Right kidney (tissue), 1 donor: Measurements from ENCODE around the gene CLMN.
A peak's percentile ranks its signal among the peaks of the same experiment; 100 is the strongest.
"Not testable (repeated sequence)": the region's sequence is repeated elsewhere in the genome, so short reads cannot be mapped to it uniquely, and the experiment has no call there.

ENCODE experiments used
- DNase-seq: peaks from one replicate; pipeline ENCODE4 v3.0.0-alpha.2; 2016

CLMN gene

DNA sequence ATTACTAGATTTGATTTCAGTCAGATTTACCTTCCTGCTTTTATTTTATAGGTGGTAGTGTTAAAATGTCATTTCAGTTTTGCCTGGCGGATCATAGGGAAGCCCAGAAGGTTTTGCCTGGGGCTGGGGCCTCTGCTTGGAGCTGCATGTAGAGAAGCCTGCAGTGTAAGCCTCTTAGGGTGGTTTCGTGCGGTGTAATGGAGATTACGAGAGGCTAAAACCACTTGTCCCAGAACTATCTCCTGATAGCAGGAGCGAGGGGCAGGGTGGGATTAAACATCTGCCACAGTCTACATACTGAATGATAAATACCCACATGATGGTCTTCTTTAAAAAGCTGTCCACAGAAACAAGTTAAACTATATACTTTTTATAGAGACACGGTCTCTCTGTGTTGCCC lies 127.4 kb downstream of the CLMN start:
- no peak for DNase-seq

DNA sequence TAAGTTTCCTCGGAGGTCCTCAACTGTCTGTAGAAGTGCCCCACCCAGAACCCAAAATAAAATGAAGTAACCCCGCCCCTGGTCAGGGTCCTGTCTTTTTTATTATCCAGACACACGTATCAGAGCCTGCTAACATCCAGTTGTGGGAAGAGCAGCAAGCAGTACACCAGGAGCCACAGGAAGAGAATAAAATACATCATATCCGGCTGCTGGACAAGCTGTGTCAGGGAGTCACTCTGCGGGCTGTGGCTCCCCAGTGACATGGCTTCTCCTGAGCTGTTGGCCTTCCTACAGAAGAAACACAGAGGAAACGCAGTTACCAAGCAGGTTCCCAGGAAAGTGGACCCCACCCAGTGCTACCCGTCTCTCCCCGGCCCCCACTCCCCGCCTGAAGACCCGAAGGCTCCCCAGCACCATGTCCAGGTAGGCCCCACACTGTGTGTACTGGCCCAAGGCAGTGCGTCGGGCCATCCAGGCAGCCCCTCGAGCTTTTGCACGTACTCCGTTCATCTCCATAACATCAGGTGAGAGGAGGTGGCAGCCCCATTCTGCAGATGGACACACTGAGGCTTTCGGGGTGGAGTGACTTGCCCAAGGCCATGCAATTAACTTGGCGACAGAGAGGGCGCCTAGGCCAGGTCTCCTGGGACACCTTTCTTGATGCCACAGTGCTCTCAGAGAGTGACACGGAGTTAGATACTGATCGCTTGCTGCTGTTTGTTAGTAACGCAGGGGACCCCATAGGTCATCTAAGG lies 128.1 kb downstream of the CLMN start:
- DNase-seq, result no peak

DNA sequence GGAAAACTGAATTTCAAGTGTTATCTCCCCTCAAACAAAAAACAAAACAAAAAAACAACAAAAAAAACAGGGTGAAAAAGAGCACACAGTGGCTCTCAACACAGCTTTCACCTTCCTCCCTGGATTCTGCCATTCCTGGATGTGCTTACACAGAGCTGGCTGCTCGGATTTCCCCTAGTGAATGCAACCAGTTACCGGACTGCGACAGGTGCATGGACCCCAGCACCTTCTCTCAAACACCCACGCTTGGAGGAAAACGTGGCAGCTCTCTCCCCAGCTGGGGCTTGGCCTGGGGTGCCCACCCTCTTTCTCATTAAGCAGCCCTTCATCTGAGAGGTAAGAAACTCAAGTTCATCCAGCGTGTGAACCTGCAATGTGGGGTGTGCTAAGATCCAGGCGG lies 128.9 kb downstream of the CLMN start:
- no peak for DNase-seq

DNA sequence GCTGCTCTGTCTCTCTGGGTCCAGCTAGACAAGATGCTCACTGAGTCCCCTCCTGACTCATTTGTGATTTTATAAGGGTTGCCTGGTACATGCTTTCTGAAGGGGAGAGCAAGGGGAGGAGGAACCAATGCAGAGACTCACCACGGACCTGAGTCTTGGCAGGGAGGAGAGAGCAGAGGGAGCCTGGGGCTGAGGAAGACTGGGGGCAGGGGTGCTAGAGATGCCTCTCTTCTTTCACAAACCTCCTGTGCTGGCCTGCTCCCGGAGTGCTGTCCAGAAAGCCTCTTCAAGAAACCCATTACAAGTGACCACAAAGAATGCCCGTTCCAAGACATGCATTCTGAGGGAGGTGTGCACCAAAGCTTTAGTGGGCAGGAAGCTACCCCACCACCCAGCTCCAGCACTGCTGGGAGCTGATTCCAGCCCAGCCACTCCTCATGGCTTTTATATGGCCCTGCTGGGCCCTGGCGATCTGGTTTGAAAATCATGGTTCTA lies 129.3 kb downstream of the CLMN start:
- DNase-seq, result no peak

DNA sequence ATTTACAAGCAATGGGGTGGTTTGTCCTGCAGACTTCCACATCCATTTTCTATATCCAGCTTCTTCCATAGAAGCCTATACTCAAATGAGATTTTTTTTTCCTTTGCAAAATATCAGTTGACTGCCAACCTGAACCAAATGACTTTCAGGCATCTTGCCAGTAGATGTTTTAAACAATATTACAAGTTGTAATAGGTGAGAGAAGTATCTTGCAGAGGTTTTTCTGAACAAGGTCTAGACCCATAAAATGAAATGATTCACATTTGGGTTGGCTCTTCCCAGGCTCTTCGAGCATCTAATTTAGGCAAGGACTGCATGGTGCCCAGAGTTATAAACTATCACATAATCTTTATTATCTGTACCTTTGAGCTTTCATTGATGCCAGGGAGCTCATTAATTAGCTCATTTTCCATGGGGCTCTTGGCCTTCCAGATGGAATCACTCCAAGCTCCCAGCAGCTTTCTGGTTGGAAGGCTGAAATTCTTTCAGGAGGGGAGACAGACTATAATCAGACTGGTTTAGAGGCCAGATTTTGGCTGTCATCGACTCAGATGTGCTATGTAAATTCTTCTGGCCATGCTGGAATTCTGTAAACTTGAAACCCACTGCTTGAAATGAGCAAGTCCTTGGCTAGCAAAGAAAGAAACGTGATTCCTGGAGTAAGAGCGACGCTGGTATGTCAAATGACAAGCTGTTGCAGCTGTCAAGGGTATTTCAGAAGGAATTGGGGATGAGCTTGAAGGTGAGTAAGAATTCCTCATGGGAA lies 130.2 kb downstream of the CLMN start:
- no peak for DNase-seq

DNA sequence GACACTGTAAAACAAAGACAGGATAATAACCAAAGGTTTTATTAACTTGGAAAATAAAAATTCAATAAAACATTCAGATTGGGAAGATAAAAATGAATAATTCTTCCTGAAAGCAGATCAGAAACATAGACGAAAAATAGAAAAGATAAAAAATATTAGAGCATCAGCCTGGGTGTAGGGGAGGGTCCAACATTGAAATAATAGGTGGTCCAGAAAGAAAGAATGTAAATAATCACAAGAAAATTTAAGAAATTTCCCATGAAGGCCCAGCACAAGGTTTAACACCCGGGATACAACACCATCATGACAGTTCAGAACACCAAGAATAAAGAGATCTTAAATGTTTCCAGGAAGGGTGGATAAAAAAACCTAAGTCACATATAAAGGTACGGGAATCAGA lies 131.3 kb downstream of the CLMN start:
- DNase-seq, result no peak

DNA sequence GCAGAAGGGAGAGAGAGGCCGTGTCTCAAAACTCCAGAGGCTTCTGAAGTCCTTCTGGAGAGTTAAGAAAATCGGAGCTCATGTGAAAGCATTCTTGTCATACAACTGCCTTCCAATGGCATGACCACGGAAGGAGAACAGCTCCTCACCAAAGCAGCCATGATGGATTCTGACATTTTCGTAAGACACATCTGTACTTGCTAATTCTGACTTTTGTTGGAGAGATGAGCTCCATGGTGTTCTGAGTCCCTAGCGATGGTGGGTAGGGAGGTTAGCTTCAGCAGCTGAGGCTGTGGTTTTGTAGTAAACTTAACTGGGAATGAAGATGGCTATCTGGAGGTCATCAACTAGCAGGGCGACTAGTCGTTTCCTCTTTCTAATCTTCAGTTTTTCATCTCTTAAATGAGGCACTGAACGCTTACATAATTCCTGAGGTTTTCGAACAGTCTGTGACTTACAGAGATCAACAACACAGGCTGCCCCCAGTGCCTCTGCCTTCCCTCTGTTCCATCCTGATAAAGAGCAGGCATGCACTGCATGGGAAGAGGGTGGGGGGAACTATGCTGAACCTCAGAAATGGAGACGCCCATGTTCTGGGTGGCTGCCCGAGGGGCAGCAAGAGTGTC lies 133.8 kb downstream of the CLMN start:
- DNase-seq, result no peak

DNA sequence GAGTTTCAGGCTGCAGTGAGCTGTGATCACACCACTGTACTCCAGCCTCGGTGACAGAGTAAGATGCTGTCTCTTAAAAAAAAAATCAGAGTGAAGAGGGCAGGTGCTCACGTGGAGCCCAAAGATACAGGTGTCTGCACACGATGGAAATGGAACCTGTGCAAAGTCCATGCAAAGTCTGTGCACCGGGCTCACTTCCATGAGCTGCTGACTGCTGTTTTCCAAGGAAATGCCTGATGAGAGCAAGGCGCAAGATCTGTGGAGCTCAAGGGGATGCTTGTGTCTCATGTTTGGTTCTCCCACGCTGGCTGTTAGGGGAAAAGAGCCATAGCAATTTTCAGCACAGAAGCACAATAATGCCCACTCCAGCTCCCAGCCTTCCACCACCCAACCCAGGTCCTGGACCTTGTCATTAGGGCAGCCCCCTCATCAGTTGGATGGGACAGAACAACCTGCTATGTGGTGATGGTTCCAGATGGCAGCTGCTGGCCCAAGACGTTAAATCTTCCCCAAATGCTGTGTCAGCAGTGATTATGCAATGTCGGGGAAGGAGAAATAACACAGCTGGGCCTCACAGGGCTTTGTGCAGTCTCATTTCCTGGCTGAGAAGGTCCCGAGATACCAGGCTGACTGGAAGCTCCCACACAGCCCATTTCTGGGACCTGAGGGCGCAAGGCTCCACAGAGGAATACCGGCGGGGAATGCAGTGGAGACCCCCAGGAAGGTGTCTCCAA lies 134.5 kb downstream of the CLMN start:
- peak; percentile 56 for DNase-seq

DNA sequence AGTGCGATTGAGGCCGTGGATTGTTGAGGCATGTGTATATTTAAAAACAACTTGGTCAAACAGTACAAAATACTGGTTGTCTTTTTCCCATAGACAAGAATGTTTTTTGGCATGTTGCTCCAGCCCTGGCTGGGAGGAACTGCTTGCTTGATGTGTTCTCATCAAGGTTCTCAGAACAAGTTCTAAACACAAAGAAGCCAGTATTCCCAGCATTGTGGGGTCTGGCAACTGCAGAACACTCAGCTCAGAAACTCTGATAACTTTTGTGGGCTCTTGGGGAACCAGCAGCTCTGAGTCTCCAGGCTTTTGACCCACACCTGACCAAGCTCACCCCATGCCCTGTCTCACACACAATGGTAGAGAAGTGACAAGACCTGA lies 135.3 kb downstream of the CLMN start:
- DNase-seq, result no peak

DNA sequence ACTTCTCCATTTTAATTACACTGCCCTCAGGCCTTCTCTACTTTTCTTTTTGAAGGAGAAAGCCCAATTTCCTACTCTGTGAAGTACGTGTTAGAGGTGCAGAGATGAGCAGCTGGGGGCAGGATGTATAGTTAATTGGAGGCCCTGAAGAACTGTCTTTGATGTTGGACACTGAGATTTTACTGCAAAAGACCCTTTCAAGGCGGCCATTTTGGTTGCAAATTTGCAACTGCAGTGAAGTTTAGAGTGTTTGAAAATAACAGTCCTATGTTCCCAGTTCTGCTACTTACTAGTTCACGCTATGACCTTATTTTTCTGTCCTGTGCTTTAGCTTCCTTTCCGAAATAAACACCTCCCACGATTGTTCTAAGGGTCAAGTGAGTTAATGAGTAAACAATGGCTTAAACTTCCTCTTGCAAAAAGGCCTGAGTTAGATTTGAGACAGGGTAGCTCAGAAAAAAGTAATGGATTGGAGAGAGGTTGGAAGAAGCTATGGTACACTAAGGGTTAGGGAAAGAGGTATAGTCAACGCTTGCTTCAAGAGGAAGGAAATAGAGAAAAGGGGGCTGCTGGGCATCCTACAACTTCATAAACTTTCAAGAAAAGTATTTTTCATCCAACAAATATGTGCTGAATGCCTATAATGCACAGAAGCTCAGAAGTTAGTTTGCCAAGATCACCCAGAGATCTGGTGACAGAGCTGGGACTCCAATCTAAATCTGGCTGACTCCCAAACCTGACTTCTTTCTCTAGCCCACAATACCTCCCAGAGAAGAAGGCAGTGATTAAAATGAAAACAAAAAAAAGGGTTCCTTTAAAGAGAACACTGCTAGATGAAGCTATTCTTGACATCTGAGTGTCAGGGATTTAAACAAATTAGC lies 135.9 kb downstream of the CLMN start:
- no peak for DNase-seq

DNA sequence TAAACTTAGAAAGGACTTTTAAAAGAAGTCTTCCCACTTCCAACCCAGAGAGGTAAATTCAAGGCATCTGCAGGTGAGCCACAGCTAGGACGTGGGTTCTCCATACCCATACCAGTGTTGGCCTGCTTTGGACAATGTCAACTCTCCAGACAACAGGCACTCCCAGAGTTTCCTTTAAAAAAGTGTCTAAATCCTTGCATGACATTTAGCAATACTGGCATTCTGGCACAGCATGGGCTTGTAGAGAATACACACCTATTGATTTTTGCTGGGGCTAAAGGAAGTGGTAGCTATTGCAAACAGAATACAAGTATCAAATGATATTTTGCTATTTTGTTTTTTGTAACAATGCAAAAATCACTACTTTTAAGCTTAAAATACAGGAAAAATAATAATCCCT lies 136.6 kb downstream of the CLMN start:
- no peak for DNase-seq

DNA sequence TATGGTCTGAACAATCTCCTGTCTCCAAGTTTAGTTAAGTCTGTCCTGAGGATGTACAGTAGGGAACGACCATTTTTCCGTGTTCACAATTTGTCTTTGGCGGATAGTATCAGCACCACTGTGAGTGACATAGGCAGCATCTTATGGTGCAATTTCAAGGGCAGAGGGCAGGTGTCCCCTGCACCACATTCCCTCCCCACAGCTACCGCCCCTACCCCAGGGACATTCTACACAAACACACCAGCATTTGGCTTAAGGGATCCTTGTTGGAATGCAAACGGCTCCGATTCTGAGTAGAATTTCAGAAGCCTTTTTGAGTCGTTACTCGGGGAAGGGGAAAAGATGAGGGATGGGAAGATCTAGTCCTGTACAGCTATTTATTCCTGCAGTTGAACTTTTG lies 137.3 kb downstream of the CLMN start:
- no peak for DNase-seq

DNA sequence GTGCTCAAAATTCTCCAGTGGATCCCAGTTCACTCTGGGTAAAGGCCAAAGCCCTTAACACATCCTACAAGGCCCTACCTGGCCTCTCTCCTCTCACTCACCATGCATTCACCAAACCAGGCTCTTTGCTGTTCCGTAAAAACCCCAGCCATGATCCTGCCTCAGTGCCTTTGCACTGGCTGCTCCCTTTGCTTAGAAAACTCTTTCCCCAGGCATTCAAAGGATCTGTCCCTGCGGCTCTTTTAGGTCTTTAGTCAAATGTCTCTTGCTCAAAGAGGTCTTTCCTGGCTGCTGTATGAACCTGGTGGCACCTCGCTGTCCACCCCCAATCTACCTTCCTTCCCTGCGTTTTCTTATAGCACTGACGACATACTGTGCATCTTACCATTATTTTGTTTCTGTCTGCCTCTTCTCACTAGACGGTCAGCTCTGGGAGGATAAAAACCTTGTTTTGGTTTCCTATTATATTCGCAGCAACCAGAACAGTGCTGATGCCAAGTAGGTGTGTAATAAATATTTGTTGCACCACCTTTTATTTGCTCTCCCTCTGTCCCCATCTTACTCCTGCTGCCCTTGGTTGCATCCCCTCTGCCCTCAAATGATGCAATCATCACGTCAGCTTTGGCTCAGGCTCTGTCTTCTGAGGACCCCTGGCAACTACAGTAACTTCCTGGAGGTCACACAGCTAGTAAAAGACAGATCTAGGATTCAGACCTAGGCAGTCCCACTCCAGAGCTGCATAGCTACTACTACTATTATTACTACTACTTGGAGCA lies 138.6 kb downstream of the CLMN start:
- no peak for DNase-seq

DNA sequence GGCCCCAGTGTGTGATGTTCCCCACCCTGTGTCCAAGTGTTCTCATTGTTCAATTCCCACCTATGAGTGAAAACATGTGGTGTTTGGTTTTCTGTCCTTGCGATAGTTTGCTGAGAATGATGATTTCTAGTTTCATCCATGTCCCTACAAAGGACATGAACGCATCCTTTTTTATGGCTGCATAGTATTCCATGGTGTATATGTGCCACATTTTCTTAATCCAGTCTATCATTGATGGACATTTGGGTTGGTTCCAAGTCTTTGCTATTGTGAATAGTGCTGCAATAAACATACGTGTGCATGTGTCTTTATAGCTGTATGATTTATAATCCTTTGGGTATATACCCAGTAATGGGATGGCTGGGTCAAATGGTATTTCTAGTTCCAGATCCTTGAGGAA lies 144.0 kb downstream of the CLMN start:
- DNase-seq, result not testable (repeated sequence)

DNA sequence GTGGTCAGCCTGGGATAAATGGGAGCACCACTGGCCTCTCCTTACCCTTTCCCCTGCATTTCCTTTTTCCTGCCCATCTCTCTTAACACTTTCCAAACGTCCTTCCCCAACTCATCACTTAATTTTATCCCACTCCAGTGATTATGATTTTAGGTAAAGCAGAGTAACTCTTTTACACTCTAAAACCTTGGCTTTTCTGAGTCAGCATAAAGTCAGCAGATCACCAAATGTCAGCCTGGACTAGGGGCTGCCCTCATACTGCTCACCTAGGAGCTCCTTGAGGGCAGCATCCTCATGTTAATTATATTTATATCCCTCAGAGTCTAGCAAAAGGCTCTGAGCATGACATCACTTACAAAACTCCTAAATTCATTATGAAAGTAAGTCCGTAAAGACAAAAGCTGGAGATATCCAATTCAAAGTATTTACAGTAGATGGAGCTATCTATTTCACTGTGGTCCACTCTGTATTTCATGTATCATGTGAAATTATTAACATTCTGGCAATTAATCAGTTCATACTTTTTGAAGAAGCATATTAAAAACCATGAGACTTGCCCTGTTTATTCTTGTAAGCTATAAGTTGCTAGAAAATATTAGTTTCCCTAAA lies 145.4 kb downstream of the CLMN start:
- no peak for DNase-seq

DNA sequence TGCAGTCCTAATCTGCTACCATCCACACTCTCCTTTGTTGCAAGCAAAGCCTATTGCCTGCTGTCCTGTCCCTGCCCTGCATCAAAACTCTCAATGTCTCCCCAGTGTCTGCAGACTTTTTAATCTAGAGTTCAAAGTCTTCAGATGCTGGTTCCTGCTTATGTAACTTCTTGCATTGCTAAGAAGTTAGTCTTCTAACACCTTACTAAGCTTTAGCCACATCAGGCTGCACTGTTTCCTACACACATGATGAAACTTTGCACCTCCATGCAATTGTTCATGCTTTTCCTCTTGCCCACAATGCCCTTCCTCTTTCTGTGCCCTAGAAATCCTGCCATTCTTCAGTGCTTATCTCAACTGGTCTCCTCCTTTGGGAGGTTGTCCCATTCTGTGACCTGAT lies 146.2 kb downstream of the CLMN start:
- DNase-seq, result no peak

DNA sequence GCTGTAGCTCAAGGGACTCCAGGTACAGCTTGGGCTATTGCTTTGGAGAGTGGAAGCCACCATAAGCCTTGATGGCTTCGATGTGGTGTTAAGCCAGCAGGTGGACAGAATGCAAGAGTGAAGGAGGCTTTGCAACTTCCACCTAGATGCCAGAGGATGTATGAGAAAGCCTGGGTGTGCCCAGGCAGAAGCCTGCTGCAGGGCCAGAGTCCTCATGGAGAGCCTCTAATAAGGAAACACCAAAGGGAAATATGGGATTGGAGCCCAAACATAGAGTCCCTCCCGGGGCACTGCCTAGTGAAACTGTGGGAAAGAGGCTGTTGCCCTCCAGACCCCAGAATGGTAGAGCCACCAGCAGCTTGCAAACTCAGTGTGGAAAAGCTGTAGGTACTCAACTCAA lies 152.5 kb downstream of the CLMN start:
- DNase-seq, result no peak

DNA sequence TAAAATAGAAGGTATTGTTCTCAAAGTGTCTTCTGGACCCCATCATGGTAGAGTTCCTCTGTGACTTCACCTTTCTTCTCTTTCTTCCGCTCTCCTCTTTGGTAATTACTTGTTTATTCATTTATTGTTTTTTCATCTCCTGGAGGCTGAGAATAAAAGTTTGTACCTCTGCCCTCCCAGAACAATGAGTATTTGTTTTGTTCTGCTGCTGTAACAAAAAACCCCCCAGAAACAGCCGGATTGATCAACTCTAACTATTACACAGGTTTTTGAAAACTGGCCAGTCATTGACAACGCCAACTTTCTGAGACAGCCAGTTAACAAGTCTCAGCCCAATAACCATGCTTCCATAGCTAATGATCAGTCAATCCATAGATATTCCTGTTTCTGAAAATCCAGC lies 154.2 kb downstream of the CLMN start:
- no peak for DNase-seq

DNA sequence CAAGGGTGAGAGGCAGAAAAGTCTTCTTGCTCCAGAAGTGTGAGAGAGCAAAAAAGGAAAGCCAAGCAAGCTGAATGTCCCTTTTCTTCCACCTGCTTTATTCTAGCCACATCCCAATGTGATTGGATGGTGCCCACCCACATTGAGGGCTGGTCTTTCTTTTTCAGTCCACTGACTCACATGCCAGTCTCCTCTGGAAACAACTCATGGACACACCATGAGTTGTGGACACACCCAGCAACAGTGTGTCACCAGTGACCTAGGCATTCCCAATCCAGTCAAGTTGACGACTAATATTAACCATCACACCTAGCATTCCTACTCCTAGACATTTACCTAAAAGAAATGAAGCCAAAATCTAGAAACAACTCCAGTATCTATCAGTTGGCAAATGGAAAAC lies 155.2 kb downstream of the CLMN start:
- DNase-seq, result no peak

DNA sequence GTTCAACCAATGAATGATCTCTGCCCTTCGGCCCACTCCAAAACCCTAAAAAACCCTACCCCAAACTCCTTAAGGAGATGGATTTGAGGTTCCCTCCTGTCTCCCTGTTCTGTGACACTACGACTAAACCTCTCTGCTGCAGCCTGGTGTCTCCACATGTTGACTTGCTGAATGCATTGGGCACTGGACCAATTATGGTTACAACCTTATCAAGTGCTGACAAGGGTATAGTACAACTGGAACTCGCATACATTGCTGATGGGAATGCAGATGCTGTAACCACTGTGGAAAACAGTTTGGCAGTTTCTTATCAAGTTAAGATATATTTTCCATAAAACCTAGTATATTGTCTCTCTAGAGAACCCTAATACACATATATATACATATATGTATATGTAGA lies 156.0 kb downstream of the CLMN start:
- no peak for DNase-seq

DNA sequence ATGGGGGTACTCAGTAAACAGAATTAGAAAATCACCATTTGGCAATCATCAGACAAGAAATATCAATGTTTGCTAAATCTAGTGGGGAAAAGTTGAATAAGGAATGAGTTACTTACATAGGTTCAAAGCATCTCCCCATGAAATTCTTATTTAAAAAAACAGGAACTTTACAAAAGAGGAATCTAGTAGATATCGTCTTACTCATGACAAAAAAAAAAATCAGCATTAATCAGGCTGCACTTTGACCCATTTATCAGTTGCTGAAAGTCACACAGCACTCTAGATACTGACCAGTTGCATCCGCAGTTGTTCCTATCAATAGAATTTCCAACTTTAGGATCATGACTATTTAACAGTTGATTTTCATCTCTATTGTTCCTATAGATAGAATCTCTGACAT lies 156.6 kb downstream of the CLMN start:
- DNase-seq, result no peak
